Activated T-cell treated with anti-CD3 and anti-CD28 coated beads, Interleukin-2, amount 50 U/mL, for 4 hours (primary cell): Measurements from ENCODE around the gene OR2K2. TPM values are rescaled to one million over a fixed set of nuclear protein-coding genes. Genes with fewer than 3 reads are reported as not detected.
"Not testable (repeated sequence)": the region's sequence is repeated elsewhere in the genome, so short reads cannot be mapped to it uniquely, and the experiment has no call there.

Source experiments
- ATAC-seq, 2 donors: fragments of 200-7000 bp; cut with Tn5 transposase; one replicate each; pipeline ENCODE4 v1.10.0; 2021
- DNase-seq: peaks from one replicate; pipeline ENCODE4 v3.0.0-alpha.2; 2020
- H3K27me3 Mint-ChIP-seq: one replicate; pipeline ENCODE4 v1.8.0; 2021; ENCODE audit warnings: low read depth, mixed read lengths
- H3K36me3 Mint-ChIP-seq: one replicate; pipeline ENCODE4 v1.8.0; 2022; ENCODE audit warnings: mixed read lengths; ENCODE audit not compliant: insufficient read depth
- H3K4me1 Mint-ChIP-seq: one replicate; pipeline ENCODE4 v1.8.0; 2021; ENCODE audit warnings: low read depth, mixed read lengths
- H3K4me3 Mint-ChIP-seq: one replicate; pipeline ENCODE4 v1.8.0; 2021; ENCODE audit warnings: mild to moderate bottlenecking, moderate library complexity, mixed read lengths
- H3K9me3 Mint-ChIP-seq: one replicate; pipeline ENCODE4 v1.8.0; 2021; ENCODE audit warnings: mixed read lengths
- total RNA-seq, 3 donors: library from RNA; stranded (reverse); gene quantifications; one replicate each; pipeline ENCODE4 v1.2.1, GENCODE V29; 2021

OR2K2 gene
- total RNA-seq, 3 donors from 2014 or later, result not detected

- Mint-ChIP-seq H3K36me3 (no peaks in the 10 kb centered on the region), H3K27me3 (peaks cover 7% of the 10 kb centered on the region), H3K4me1 (no peaks in the 10 kb centered on the region), H3K4me3 (no peak overlapping the region), H3K9me3 (peaks cover 10% of the 10 kb centered on the region)
- no peak for DNase-seq
- no peak for ATAC-seq
Measured at GRCh38 chr9:111316796-111317195, 13.2 kb downstream of the OR2K2 start.

GRCh38 chr9:111305914-111306313 lies 24.1 kb downstream of the OR2K2 start:
- ATAC-seq, result no peak
- DNase-seq, result no peak
- no peaks in the 10 kb centered on the region for H3K4me1 Mint-ChIP-seq
- H3K27me3 Mint-ChIP-seq, result no peaks in the 10 kb centered on the region
- no peaks in the 10 kb centered on the region for H3K36me3 Mint-ChIP-seq
- no peak overlapping the region for H3K4me3 Mint-ChIP-seq
- no peaks in the 10 kb centered on the region for H3K9me3 Mint-ChIP-seq

- not testable (repeated sequence) for H3K4me3 Mint-ChIP-seq, ATAC-seq, DNase-seq, H3K4me1 Mint-ChIP-seq, H3K9me3 Mint-ChIP-seq, H3K36me3 Mint-ChIP-seq, H3K27me3 Mint-ChIP-seq
Measured at GRCh38 chr9:111304000-111304399, 26.0 kb downstream of the OR2K2 start.

DNA sequence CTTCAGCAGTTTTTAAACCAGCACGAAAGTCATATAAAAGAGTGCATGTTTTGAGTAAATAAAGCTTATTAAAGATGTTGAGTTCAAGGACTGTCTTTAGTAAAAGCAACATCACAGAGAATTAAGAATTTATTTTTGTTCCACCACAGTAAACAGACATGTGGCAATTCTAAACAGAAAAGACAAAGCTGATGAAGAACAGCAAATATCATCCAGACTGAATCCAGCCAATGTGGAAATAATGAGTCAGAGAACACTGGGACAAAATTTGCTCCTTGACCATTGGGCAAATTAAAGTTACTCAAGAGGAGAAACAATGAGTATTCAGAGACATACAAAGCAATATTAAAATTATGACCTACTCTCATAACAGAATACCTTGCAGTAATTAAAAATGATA lies 28.8 kb downstream of the OR2K2 start:
- Mint-ChIP-seq H3K4me3 (no peak overlapping the region), H3K27me3 (peaks cover 12% of the 10 kb centered on the region), H3K36me3 (no peaks in the 10 kb centered on the region), H3K4me1 (no peaks in the 10 kb centered on the region), H3K9me3 (peaks cover 6% of the 10 kb centered on the region)
- no peak for DNase-seq
- ATAC-seq, result no peak

- Mint-ChIP-seq H3K27me3 (peaks cover 12% of the 10 kb centered on the region), H3K4me1 (no peaks in the 10 kb centered on the region), H3K36me3 (no peaks in the 10 kb centered on the region), H3K9me3 (peaks cover 6% of the 10 kb centered on the region), H3K4me3 (no peak overlapping the region)
- ATAC-seq (no peak), DNase-seq (no peak)
Measured at GRCh38 chr9:111300140-111300735, 29.8 kb downstream of the OR2K2 start.

DNA sequence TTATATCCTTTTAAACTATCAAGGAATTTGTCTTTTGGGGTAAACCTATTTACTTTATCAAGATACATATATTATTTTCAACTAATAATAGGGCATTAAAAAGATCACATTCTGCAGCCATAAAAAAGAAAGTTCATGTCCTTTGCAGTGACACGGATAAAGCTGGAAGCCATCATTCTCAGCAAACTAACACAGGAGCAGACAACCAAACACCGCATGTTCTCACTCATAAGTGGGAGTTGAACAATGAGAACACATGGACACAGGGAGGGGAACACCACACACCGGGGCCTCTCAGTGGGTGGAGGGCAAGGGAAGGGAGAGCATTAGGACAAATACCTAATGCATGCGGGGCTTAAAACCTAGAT lies 30.4 kb downstream of the OR2K2 start:
- H3K4me3 Mint-ChIP-seq, H3K4me1 Mint-ChIP-seq, H3K36me3 Mint-ChIP-seq, ATAC-seq, H3K9me3 Mint-ChIP-seq, DNase-seq: not testable (repeated sequence)
- peaks cover 12% of the 10 kb centered on the region for H3K27me3 Mint-ChIP-seq

DNA sequence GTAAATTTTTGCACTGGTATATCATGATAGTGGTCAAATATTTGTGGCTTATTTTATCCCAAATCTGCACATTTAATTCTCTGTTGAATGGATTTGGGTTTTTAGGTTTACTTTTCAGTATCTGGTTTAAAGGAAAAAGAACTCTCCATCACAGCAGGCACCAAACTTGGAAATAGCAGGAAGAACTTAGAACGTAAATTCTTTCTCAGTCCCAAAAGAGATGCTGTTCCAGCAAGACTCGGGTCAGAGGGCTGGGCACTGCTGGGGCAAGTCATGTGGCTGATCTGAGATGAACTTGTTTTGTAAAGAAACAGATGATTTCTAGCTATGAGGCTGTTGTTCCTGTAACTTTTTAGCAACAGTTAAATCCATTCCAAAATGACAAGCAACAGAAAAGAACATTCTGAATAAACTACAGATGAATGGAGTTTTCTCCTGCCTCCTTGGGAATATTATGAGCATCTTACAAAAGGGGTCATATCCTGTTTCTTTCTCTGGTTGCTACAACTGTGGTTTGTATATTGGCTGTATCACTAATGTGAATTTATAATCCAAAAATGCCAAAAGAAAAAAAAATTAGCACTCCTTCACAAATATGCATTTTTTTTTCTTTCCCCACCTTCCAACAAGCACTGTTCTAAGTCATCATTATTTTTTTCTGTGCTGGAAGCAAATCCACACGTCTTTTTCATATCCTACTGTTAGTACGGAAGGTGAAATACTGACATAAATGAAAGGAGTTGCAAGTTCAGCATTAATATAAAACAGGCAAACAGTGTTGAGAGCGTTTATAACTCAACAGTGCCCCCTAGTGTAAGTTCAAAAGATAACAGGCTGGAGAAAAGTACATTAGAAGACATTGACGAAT lies 31.1 kb downstream of the OR2K2 start:
- Mint-ChIP-seq H3K4me1 (no peaks in the 10 kb centered on the region), H3K9me3 (peaks cover 6% of the 10 kb centered on the region), H3K36me3 (no peaks in the 10 kb centered on the region), H3K27me3 (peaks cover 12% of the 10 kb centered on the region), H3K4me3 (no peak overlapping the region)
- DNase-seq (no peak), ATAC-seq (no peak)

DNA sequence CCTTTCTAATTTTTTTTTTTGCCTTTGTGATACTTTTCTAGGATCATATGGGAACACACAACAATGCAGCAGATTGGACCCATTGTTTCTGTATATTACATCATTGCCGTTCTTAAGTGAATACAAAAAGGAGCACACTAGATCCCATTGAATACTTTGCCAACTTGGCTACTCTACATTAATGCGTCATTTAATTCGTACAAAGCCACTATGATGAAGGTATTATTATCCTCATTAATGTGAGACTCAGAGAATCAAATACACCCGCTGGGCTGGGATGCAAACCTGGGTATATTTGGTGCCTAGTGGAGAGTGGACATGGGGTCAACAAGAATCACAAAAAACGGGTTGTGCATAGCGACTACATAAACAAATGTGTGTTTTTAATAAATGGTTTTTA lies 31.9 kb downstream of the OR2K2 start:
- Mint-ChIP-seq H3K9me3 (peaks cover 6% of the 10 kb centered on the region), H3K27me3 (peaks cover 12% of the 10 kb centered on the region), H3K36me3 (no peaks in the 10 kb centered on the region), H3K4me1 (no peaks in the 10 kb centered on the region), H3K4me3 (no peak overlapping the region)
- ATAC-seq (no peak), DNase-seq (no peak)

- H3K9me3 Mint-ChIP-seq, result peaks cover 6% of the 10 kb centered on the region
- ATAC-seq, result no peak
- H3K4me1 Mint-ChIP-seq, result no peaks in the 10 kb centered on the region
- H3K27me3 Mint-ChIP-seq, result peaks cover 12% of the 10 kb centered on the region
- H3K36me3 Mint-ChIP-seq, result no peaks in the 10 kb centered on the region
- H3K4me3 Mint-ChIP-seq, result no peak overlapping the region
- no peak for DNase-seq
Measured at GRCh38 chr9:111297066-111297824, 32.8 kb downstream of the OR2K2 start.

DNA sequence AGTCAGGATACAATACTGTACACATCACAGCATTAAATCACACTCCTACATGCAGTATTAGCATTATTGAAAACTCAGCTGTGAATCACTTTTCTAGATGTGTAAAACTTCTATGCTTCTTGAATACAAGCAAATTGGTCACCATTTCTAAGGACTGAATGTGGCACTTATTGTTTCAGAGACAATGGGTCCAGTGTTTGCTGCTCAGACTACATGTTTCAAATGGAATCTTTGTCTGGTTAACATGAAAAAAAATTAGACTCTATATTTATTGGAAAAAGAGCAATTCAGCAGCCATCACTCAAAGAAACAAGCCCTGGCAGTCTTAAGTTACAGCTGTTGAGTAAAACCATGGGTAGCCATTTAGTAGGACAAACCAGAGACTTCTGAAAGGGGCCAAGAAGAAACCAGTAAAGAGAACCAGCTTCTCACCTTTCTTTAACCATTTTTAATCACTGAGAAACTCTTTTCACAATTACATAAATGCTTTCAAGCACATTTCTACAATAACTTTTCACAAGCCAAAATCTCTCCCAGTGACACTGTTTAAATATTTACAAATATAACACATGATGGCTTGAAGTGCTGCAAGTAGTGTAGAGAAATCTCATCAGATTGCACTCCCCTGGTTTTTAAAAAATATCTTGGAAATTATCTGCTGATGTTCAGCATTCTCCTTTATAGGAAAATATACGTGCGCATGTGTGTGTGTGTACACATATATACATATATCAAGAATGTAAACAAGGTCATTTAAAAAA lies 35.2 kb downstream of the OR2K2 start:
- no peaks in the 10 kb centered on the region for H3K4me1 Mint-ChIP-seq
- DNase-seq (no peak), ATAC-seq (no peak)
- no peaks in the 10 kb centered on the region for H3K36me3 Mint-ChIP-seq
- no peak overlapping the region for H3K4me3 Mint-ChIP-seq
- peaks cover 10% of the 10 kb centered on the region for H3K27me3 Mint-ChIP-seq
- H3K9me3 Mint-ChIP-seq, result peaks cover 6% of the 10 kb centered on the region

DNA sequence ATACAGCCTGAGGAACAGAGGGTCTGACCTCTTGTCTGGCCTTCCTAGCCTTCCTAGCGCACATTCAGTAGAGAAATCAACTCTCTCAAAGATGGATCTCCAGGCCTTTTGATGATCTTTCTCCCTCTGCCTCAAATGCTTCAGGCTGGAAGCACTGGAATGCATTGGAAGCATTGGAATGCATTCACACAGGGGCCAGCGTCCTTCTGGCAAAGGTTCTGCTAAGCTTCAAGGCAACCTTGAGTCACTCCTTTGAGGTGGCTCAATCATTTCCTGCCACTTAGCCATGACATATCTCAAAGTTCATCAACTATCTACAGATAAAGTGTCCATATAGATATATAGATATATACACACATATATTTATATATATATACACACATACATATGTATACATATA lies 42.9 kb downstream of the OR2K2 start:
- H3K27me3 Mint-ChIP-seq, result peaks cover 8% of the 10 kb centered on the region
- H3K4me1 Mint-ChIP-seq, result no peaks in the 10 kb centered on the region
- no peak overlapping the region for H3K4me3 Mint-ChIP-seq
- no peak for ATAC-seq
- H3K9me3 Mint-ChIP-seq, result no peaks in the 10 kb centered on the region
- no peak for DNase-seq
- H3K36me3 Mint-ChIP-seq, result no peaks in the 10 kb centered on the region

GRCh38 chr9:111284703-111285102 lies 45.3 kb downstream of the OR2K2 start:
- Mint-ChIP-seq H3K9me3 (no peaks in the 10 kb centered on the region), H3K36me3 (no peaks in the 10 kb centered on the region), H3K4me1 (no peaks in the 10 kb centered on the region), H3K27me3 (peaks cover 16% of the 10 kb centered on the region), H3K4me3 (no peak overlapping the region)
- DNase-seq, result no peak
- ATAC-seq, result no peak

- no peak overlapping the region for H3K4me3 Mint-ChIP-seq
- ATAC-seq, result no peak
- no peaks in the 10 kb centered on the region for H3K9me3 Mint-ChIP-seq
- no peaks in the 10 kb centered on the region for H3K4me1 Mint-ChIP-seq
- H3K36me3 Mint-ChIP-seq, result no peaks in the 10 kb centered on the region
- DNase-seq, result no peak
- H3K27me3 Mint-ChIP-seq, result peaks cover 17% of the 10 kb centered on the region
Measured at GRCh38 chr9:111282845-111283244, 47.2 kb downstream of the OR2K2 start.

DNA sequence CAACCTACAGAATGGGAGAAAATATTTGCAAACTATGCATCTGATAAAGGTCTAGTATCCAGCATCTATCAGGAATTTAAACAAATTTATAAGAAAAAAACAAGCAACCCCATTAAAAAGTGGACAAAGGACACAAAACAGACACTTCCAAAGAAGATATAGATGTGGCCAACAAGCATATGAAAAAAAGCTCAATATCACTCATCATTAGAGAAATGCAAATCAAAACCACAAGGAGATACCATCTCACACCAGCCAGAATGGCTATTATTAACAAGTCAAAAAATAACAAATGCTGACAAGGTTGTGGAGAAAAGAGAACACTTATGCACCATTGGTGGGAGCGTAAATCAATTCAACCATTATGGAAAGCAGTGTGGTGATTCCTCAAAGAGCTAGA lies 49.2 kb downstream of the OR2K2 start:
- H3K36me3 Mint-ChIP-seq, result not testable (repeated sequence)

More for the DNA sequence above, 49.2 kb downstream of the OR2K2 start:
- not testable (repeated sequence) for ATAC-seq, H3K4me3 Mint-ChIP-seq, DNase-seq, H3K4me1 Mint-ChIP-seq, H3K9me3 Mint-ChIP-seq
- H3K27me3 Mint-ChIP-seq, result peaks cover 17% of the 10 kb centered on the region
